HG02852 (cell line): ENCODE data around the gene WDR54.
"Not testable (repeated sequence)": the region's sequence is repeated elsewhere in the genome, so short reads cannot be mapped to it uniquely, and the experiment has no call there.

Source experiments
- ATAC-seq: cut with Tn5 transposase; IDR thresholded peaks from one replicate; pipeline ENCODE4 v1.9.1; 2021; ENCODE audit warnings: mild to moderate bottlenecking, moderate library complexity; ENCODE audit not compliant: unreplicated experiment

The WDR54 gene

GRCh38 chr2:74450570-74451190 is 29.1 kb downstream of the WDR54 start:
- ATAC-seq: no peak

DNA sequence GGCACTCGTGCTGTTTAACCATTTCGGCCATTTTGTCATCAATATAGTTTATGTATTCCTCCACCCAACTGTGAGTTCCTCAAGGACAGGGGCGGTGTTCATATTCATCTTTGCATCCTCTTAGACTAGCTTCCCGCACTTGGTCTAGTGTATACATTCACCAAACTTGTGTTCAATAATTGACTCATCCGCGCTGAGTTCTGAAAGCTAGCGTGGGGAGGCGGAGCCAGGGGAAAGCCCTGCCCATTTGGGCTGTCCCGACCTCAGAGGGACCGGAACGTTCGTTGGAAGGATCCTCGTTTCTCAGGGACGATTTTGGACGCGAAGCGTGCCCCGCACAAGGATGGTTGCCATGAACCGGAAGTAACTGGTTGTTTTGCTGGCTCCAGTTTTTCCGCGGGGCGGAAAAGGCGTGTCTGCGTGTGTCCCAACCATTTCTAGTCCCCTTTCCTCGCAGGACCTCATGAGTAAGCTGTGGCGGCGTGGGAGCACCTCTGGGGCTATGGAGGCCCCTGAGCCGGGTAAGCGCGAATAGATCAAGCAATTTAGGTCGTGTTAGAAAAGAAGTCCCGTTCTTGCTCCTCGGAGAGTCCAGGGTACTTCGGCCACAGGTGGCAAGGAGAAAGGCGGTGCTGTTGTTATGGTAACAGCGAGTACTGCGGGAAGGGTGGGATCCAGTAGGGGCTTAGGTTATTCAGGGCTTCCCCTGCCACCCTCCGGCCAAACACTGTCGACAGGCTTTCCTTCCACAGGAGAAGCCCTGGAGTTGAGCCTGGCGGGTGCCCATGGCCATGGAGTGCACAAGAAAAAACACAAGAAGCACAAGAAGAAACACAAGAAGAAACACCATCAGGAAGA is 33.4 kb downstream of the WDR54 start, which contains the start of gene INO80B:
Gene INO80B, plus strand, starts transcription at position 434 of the 858 bp plus-strand sequence. Its CDS starts 30 bp downstream, at position 464.
- ATAC-seq: peak; percentile 40

DNA sequence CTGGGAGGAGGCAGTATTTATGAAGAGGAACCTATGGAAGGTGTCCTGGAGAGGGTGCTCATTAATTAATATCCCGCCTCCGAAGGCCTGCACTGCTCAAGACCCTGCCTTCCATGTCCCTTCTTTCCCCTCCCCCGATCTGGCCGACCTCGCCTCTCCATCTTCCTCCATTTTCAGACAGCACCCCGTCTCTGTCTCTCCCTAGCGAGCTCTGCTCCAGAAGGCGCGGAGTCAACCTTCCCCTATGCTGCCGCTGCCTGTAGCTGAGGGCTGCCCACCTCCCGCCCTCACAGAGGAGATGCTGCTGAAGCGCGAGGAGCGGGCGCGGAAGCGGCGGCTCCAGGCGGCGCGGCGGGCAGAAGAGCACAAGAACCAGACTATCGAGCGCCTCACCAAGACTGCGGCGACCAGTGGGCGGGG is 35.6 kb downstream of the WDR54 start:
- ATAC-seq: no peak

DNA sequence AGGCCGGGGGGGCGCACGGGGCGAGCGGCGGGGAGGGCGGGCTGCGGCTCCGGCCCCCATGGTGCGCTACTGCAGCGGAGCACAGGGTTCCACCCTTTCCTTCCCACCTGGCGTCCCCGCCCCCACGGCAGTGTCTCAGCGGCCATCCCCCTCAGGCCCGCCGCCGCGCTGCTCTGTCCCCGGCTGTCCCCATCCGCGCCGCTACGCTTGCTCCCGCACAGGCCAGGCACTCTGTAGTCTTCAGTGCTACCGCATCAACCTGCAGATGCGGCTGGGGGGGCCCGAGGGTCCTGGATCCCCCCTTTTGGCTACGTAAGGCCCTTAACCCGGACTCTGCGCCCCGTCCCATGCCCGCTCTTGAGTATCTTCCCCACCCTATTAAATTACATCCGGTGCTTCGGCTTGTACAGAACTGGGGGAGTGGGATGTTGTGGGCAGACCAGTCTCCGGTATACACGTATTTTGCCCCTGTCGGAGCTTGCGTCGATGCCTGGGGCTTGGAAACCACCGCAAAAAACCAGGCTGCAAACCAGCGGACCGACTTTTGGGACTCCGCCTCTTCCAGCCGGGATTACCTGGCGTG is 36.1 kb downstream of the WDR54 start:
- ATAC-seq: peak; percentile 28

DNA sequence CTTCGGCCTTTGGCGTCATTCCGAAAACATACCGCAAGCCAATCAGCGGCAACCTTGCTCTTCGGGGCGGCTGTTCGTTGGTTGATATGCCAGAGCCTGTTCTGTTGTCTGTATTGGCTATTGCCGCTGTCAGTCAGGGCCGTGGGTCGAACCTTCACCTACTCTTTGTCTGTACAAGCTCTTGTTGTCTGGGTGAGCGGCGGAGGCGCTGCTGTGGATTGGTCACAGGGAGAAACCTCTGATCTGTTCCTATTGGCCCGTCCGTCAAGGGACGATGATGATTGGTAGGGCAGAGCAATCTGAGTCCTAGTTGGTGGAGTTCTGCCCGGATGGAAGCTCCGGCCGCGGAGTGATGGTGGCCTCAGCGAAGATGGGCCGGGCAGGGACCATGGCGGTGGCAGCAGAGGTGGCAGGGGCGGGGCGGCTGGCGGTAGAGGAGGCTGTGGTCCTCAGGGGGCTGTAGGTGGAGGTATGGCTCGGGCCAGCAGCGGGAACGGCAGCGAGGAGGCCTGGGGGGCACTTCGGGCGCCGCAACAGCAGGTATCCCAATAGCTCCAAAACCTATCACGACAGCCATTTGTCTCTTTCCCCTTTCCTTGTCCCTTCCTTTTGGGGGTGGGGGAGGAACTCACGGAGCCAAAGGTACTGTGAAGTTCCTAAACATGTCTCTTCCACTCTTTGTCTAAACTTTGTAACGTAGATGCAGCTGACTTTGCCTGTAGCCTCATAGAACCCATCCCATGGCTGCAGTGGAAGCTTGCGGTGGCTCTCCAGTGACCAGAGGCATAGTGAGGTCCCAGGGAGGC is 36.8 kb downstream of the WDR54 start, which contains the start of gene WBP1:
Gene WBP1, plus strand, starts transcription at position 307 of the 806 bp plus-strand sequence. Its CDS starts 165 bp downstream, at position 472.
- peak; percentile 83 for ATAC-seq

GRCh38 chr2:74458938-74459363 is 37.4 kb downstream of the WDR54 start:
- no peak for ATAC-seq

DNA sequence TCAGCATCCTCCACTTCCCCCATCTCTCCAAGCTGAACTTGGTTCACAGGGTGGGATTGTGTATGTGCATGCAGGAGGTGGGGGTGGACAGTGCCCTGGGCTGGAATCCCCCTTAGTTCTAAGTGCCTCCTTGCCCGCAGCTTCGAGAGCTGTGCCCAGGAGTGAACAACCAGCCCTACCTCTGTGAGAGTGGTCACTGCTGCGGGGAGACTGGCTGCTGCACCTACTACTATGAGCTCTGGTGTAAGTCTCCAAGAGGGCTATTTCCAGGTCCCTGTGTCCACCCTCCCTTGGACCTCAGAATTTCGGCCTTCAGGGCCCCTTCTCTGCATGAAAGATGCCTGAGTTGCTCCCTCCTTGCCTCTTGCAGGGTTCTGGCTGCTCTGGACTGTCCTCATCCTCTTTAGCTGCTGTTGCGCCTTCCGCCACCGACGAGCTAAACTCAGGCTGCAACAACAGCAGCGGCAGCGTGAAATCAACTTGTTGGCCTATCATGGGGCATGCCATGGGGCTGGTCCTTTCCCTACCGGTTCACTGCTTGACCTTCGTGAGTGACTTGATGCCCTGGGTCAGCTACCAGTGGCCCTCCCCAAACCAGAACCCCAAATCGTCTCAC is 38.1 kb downstream of the WDR54 start:
- not testable (repeated sequence) for ATAC-seq

DNA sequence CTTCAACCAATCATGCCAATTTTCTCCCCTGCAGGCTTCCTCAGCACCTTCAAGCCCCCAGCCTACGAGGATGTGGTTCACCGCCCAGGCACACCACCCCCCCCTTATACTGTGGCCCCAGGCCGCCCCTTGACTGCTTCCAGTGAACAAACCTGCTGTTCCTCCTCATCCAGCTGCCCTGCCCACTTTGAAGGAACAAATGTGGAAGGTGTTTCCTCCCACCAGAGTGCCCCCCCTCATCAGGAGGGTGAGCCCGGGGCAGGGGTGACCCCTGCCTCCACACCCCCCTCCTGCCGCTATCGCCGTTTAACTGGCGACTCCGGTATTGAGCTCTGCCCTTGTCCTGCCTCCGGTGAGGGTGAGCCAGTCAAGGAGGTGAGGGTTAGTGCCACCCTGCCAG is 38.7 kb downstream of the WDR54 start:
- not testable (repeated sequence) for ATAC-seq

DNA sequence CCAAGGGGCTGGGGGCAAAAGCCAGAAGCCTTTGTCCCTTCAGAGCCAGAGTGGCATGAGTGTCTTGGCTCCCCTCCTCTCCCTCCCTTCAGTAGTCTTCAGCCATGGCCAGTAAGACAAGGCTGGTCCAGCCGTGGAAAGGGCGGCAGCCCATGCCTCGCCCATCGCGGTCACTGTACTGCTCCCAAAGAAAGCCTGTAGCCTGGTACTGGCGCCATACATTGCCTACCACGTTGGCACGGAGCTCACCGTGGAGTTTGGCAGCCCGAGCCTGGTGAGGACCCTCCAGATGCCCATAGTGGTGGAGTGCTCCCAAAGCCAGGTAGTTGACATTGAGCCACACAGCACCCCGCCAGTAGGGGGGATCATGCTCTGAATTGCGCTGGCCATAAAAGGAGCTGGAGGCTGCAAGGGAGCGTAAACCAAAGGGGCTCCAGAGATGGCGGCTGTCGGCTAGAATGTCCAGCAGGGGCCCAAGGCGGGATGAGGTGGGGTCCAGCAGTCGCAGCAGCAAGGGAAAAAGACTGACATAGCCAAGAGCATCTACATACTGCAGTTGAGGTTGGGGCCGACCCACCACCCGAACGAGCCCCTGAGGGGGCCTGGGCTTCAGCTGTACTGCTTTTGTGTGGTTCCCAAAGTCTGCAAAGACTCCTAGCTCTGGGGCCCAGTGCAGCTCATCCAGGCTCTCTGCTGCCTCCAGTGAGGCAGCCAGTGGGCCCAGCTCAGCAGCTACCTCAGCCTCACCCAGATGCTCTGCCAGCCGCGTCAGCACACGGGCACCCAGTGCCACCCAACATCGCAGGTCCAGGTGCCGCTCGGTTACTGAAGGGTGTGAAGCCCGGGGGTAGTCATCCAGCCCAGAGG is 39.9 kb downstream of the WDR54 start:
- no peak for ATAC-seq

DNA sequence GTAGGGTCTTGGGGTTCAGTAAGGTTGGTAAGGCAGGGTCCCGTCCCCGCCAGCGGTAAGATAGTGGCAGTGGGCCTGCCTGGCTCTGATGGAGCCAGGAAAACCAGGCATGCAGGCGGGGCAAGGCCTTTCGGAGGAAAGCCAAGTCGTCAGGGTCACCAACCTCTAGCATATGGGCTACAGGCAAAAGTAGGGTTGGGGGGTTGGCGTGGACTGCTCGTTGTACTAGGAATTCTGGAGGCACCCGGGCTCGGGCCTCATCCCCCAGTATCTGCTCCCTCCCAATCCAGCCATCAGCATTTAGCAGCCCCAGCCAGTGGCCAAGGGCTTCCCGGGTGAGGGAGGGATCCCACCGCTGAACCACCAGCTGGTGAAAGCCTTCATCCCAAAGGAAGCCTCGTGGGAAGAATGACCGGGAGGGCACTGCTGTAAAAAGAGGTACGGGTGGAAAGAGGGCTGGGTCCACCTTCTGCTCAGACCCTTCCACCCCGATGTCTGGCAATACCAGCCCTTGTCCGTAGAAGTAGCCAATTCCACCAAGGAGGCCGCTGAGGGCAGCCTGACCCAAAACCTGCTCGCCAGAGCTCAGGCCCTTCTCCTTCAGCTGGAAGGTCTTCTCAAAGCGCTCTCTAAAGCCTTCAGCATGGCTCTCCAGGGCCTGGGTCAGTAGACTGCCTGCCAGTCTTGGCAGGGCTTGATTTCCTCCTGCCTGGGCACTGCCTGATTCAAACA is 40.7 kb downstream of the WDR54 start:
- ATAC-seq: no peak

DNA sequence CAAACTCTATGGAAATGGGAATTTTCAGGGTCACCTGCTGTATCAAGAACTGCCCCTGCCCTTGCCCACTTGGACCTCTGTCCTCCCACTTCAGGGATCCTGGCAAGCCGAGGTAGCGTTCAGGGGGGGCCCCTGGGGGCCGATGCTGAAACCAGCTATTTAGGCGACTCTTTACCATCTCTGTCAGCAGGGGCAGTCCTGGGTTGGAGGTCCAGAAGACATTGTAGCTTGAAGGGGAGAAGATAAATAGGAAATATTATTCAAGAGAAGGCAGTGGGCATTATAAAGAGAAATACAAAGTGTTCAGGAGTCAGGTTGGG is 41.2 kb downstream of the WDR54 start:
- ATAC-seq: no peak

DNA sequence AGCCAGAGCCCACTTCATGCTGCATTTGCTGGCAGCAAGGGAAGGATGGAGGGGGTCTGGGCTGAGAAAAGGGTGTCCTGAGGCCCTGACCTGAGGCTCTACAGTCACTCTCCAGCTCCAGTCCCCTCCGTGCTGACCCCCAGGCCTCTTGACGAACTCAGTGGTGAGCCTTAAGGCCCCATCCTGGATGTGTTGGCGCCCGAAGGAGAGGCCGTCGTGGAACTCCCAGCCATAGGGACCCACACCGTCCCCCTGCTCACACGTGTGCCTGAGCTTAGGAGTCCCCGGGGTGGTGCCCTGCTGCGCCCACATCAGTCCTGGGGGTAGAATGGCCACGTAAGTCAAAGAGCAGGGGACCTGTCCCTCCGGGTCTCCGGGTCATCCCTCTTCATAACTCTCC is 42.9 kb downstream of the WDR54 start:
- peak; percentile 1 for ATAC-seq

- not testable (repeated sequence) for ATAC-seq
Observed at GRCh38 chr2:74470742-74471141, 49.2 kb downstream of the WDR54 start.

GRCh38 chr2:74471332-74472065 is 50.0 kb downstream of the WDR54 start:
- no peak for ATAC-seq

GRCh38 chr2:74472086-74472944 is 50.8 kb downstream of the WDR54 start, which contains the start of gene MRPL53:
TSS of gene MRPL53 (minus strand) at chr2:74472680. CDS start at chr2:74472660, 20 bp downstream.
- ATAC-seq: peak; percentile 83

DNA sequence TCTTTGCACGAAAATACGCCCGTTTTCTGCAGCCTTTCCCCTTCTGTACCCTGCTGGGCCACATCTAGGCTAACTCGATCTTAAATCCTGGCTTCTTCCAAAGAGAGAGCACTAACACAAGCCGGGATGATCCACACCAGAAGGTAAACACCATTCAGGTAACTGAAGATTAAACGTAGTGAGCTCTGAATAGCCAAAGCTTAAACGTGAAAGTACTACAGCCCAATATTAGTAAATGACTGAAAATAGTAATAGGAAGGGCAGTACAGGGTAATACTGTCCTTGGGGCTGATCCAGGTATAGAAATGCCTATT is 51.4 kb downstream of the WDR54 start:
- no peak for ATAC-seq

DNA sequence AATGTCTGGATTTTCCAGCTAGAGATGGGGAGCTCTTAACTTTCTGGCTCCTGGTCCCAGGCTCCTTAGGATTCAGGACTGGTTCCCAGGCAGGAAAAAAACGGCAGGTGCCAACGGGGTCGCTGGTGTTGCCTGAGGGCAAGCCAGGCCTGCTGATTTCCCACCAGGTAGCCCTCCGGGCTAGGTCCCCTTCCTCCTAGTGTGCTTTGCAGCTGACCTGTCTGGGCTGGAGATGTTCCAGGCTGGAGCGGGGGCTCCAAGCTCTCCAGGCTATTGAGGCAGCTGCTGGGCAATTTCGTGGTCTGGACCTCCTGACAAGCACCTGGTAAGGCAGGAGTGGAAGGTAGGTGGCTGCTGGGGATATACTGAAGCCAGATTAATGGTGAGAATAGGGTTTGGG is 53.0 kb downstream of the WDR54 start:
- no peak for ATAC-seq
